B cell (primary cell): ENCODE data around the gene FAM222A. TPM values are rescaled to one million over a fixed set of nuclear protein-coding genes. Genes with fewer than 3 reads are reported as not detected.

Experiments used
- ATAC-seq: fragments of 200-7000 bp; cut with Tn5 transposase; one replicate; pipeline ENCODE4 v1.10.0; 2021; ENCODE audit warnings: low read depth, mild to moderate bottlenecking, moderate number of reproducible peaks, moderate library complexity
- CTCF ChIA-PET: fragments of 350-600 bp; sonication (Branson Sonifier 250); formaldehyde crosslinking; loops from one replicate; lab custom pipeline; 2021; ENCODE audit warnings: antibody characterized with exemption, inconsistent platforms; lab: Charles Lee
- POLR2A ChIA-PET: fragments of 350-600 bp; sonication (Branson Sonifier 250); formaldehyde crosslinking; loops from one replicate; lab custom pipeline; 2021; ENCODE audit warnings: antibody characterized with exemption; lab: Charles Lee
- DNase-seq: peaks from one replicate; pipeline ENCODE4 v3.0.0; 2013
- H2AFZ ChIP-seq: 2 replicates; pipeline ENCODE4 v1.6.1; 2012; ENCODE audit warnings: mild to moderate bottlenecking, low read depth, low read length; ENCODE audit not compliant: insufficient read depth, poor library complexity, severe bottlenecking
- H3K27ac ChIP-seq, 2 donors: 1 replicate in 1 of 2; 2 replicates in 1 of 2; pipeline ENCODE4 v1.5.1; 2012 to 2013; ENCODE audit warnings: low read length in 2 of 2, mild to moderate bottlenecking in 2 of 2, moderate library complexity in 1 of 2
- H3K27me3 ChIP-seq, 4 experiments: fragments of 200-600 bp in 1 of 4; sonication (generic) in 1 of 4; replicated peaks in 1 of 4; 1 replicate in 2 of 4; 2 replicates in 2 of 4; pipeline versions ENCODE4 v1.6.1 to v1.7.0; 2013 to 2016; ENCODE audit warnings: low read length in 3 of 4, mild to moderate bottlenecking in 2 of 4, mixed read lengths in 1 of 4, moderate library complexity in 1 of 4; ENCODE audit not compliant: insufficient read depth in 4 of 4, control insufficient read depth in 3 of 4; ENCODE audit errors: control extremely low read depth in 1 of 4
- H3K36me3 ChIP-seq, 2 experiments: replicated peaks in 1 of 2; 1 replicate in 1 of 2; 2 replicates in 1 of 2; pipeline versions ENCODE4 v1.6.1 to v1.7.1; 2013; ENCODE audit warnings: low read length in 1 of 2; ENCODE audit not compliant: insufficient read depth in 2 of 2, control insufficient read depth in 1 of 2; ENCODE audit errors: control extremely low read depth in 1 of 2, extremely low read depth in 1 of 2
- H3K4me1 ChIP-seq, 2 donors: fragments of 200-600 bp in 1 of 2; sonication (generic) in 1 of 2; 1 replicate in 1 of 2; 2 replicates in 1 of 2; pipeline versions ENCODE4 v1.5.1 to v1.6.1; 2013 to 2017; ENCODE audit warnings: low read length in 2 of 2; ENCODE audit not compliant: control insufficient read depth in 2 of 2, insufficient read depth in 2 of 2
- H3K4me2 ChIP-seq: replicated peaks from 2 replicates; pipeline ENCODE3; 2012; ENCODE audit warnings: mild to moderate bottlenecking, low read depth, low read length; ENCODE audit not compliant: poor library complexity, severe bottlenecking
- H3K4me3 ChIP-seq, 5 experiments: fragments of 200-600 bp in 1 of 5; sonication (generic) in 1 of 5; 1 replicate in 3 of 5; 2 replicates in 2 of 5; pipeline versions ENCODE4 v1.5.1 to v1.7.0; 2011 to 2016; ENCODE audit warnings: low read length in 4 of 5, mild to moderate bottlenecking in 4 of 5, low read depth in 2 of 5, control low read depth in 1 of 5, moderate library complexity in 1 of 5; ENCODE audit not compliant: insufficient read depth in 1 of 5; ENCODE audit errors: control extremely low read depth in 1 of 5, extremely low read depth in 1 of 5
- H3K79me2 ChIP-seq: fragments of 200-600 bp; sonication (generic); one replicate; pipeline ENCODE4 v1.6.0; 2016; ENCODE audit warnings: low read length; ENCODE audit not compliant: control insufficient read depth, insufficient read depth
- H3K9ac ChIP-seq: fragments of 200-600 bp; sonication (generic); 2 replicates; pipeline ENCODE4 v1.6.1; 2017; ENCODE audit warnings: mild to moderate bottlenecking, low read length, moderate library complexity
- H3K9me3 ChIP-seq, 3 donors: one replicate each; pipeline versions ENCODE4 v1.6.1 to v1.7.1; 2013; ENCODE audit warnings: low read length in 2 of 3; ENCODE audit not compliant: control insufficient read depth in 2 of 3, insufficient read depth in 1 of 3; ENCODE audit errors: control extremely low read depth in 1 of 3
- H4K20me1 ChIP-seq: 2 replicates; pipeline ENCODE4 v1.6.0; 2012; ENCODE audit warnings: mild to moderate bottlenecking, low read length; ENCODE audit not compliant: insufficient read depth, control insufficient read depth, poor library complexity, severe bottlenecking
- H3K27ac Mint-ChIP-seq: one replicate; pipeline ENCODE4 v1.8.0; 2021; ENCODE audit warnings: mixed read lengths
- H3K27me3 Mint-ChIP-seq: one replicate; pipeline ENCODE4 v1.8.0; 2021; ENCODE audit warnings: mixed read lengths
- H3K4me1 Mint-ChIP-seq: one replicate; pipeline ENCODE4 v1.8.0; 2021; ENCODE audit warnings: mixed read lengths
- H3K4me3 Mint-ChIP-seq: one replicate; pipeline ENCODE4 v1.8.0; 2021; ENCODE audit warnings: mixed read lengths
- H3K9me3 Mint-ChIP-seq: one replicate; pipeline ENCODE4 v1.8.0; 2022; ENCODE audit warnings: mixed read lengths; ENCODE audit not compliant: insufficient read depth
- EZH2 ChIP-seq: IDR thresholded peaks from 2 replicates; pipeline ENCODE4 v1.6.1; 2012; ENCODE audit warnings: borderline replicate concordance, low read depth, mild to moderate bottlenecking, moderate library complexity, low read length; ENCODE audit not compliant: insufficient read depth, poor library complexity, severe bottlenecking
- WGBS: methylation state at CpG from one replicate; pipeline ENCODE4 v1.1.5; 2013; ENCODE audit warnings: missing lambda C conversion rate; ENCODE audit not compliant: insufficient coverage; 5-methylcytosine and 5-hydroxymethylcytosine counted together
- intact Hi-C: fragments of 100-400 bp; cut with micrococcal nuclease; formaldehyde crosslinking; loops from one replicate; pipeline ENCODE4 v1.10.0; 2022
- polyA plus RNA-seq: library from polyadenylated mRNA; depleted of rRNA; stranded (reverse); fragments of >200 nt; gene quantifications from 2 replicates; pipeline ENCODE4 v1.2.3, GENCODE V29; 2012
- total RNA-seq, 2 donors: library from RNA; stranded (reverse); fragments of 120-200 nt in 1 of 2; gene quantifications; 1 replicate in 1 of 2; 2 replicates in 1 of 2; pipeline versions ENCODE4 v1.2.3 to v1.2.4, GENCODE V29; 2013 to 2022
- TF ChIP-seq, protein P1 (sequence below): fragments of 200-600 bp; IDR thresholded peaks from one replicate; pipeline ENCODE4 v1.8.0; 2022; ENCODE audit warnings: antibody characterized with exemption, mild to moderate bottlenecking

The FAM222A gene
- total and polyA plus RNA-seq, 2 donors (not counting 1 experiment from before 2014, with no cell fraction given): 0.49 to 4.6 TPM

DNA sequence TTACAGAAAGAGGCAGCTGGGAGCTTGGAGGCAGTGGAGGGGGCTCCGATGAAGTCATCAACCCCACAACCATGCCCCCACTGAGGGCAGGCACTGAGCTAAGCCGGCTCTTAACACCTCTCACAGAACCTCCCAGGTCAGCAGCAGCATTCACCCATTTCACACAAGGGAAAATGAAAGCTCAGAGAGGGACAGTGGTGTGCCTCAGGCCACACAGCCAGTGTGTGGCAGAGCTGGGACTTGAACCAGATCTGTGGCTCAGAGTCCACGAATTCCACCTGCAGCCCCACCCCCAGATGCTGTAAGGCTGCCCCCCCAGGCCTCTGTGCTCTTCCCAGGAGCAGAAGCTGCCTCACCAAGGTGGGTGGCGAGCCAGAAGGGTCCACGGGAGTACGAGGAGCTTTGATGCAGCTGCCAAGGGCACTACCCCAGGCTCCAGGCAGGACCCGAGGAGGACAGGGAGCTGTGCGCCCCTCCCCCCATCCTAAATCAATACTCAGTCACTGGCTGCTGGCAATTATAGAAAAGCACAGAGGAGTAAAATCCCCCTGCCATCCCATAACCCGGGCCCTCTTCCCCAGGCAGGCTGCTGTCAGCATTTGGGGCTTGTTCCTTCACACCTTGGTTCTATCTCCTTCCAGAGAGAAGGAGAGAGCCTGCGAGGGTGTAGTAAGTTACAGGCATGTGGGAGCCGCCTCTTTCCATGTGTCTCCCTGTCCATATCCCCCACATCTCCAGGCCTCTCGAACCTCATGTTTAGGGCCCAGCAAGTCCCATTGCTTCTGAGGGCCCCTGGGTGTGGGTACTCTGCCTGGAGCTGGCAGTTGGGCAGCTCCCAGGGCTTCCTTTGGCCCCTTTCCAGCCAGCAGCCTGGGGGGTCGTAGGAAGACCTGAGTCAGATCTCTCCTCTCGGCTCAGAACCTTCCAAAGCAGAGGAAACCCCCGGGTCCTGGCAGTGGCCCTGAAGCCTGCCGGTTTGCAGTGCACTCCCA is 47.6 kb downstream of the FAM222A start:
- Histone ChIP-seq H3K27me3 (no peaks in the 10 kb centered on the region), H3K36me3 (no peaks in the 10 kb centered on the region), H3K4me1 (no peaks in the 10 kb centered on the region), H3K4me2 (no peak overlapping the region), H3K9me3 (peaks cover 0 to 22% (median 3%) of the 10 kb centered on the region in 3 donors), H3K9ac (no peak overlapping the region), H2AFZ (no peak overlapping the region), H3K27ac (no peak overlapping the region), H3K4me3 (no peak overlapping the region), H4K20me1 (no peaks in the 10 kb centered on the region), H3K79me2 (no peaks in the 10 kb centered on the region)
- WGBS: 87% methylated on average over 10 of the region's 16 CpGs
- intact Hi-C loops: no loop called here
- POLR2A ChIA-PET: no interaction called here
- Mint-ChIP-seq H3K9me3 (peaks cover 9% of the 10 kb centered on the region), H3K4me3 (no peak overlapping the region), H3K27ac (no peak overlapping the region), H3K27me3 (peaks cover 4% of the 10 kb centered on the region), H3K4me1 (no peaks in the 10 kb centered on the region)
- ATAC-seq (no peak), DNase-seq (no peak)
- CTCF ChIA-PET: interaction anchor here (0.9 kb wide), 1 partner anchor 14 kb away, joined by 3 read pairs; no protein-coding TSS in a partner anchor
- TF ChIP-seq EZH2: no peak
- TF ChIP-seq, protein P1, sequence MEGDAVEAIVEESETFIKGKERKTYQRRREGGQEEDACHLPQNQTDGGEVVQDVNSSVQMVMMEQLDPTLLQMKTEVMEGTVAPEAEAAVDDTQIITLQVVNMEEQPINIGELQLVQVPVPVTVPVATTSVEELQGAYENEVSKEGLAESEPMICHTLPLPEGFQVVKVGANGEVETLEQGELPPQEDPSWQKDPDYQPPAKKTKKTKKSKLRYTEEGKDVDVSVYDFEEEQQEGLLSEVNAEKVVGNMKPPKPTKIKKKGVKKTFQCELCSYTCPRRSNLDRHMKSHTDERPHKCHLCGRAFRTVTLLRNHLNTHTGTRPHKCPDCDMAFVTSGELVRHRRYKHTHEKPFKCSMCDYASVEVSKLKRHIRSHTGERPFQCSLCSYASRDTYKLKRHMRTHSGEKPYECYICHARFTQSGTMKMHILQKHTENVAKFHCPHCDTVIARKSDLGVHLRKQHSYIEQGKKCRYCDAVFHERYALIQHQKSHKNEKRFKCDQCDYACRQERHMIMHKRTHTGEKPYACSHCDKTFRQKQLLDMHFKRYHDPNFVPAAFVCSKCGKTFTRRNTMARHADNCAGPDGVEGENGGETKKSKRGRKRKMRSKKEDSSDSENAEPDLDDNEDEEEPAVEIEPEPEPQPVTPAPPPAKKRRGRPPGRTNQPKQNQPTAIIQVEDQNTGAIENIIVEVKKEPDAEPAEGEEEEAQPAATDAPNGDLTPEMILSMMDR: no peak
